Hematopoietic multipotent progenitor cell (in vitro differentiated cells): ENCODE results near the gene MANBA. TPM values are rescaled to one million over a fixed set of nuclear protein-coding genes. Genes with fewer than 3 reads are reported as not detected.

Experiments used
- DNase-seq, 3 donors: peaks; one replicate each; pipeline ENCODE4 v3.0.0-alpha.2; 2011 to 2015; ENCODE audit warnings: low read depth in 2 of 3, low spot score in 2 of 3
- small RNA-seq: library from RNA; depleted of rRNA; stranded (forward); fragments of <200 nt; gene quantifications from one replicate; pipeline ENCODE3, GENCODE V24; 2012
- total RNA-seq: library from RNA; depleted of rRNA; stranded (reverse); fragments of >200 nt; gene quantifications from one replicate; pipeline ENCODE4 v1.2.3, GENCODE V29; 2012

MANBA gene
- total RNA-seq, 1 donor: 74.6 TPM

DNA sequence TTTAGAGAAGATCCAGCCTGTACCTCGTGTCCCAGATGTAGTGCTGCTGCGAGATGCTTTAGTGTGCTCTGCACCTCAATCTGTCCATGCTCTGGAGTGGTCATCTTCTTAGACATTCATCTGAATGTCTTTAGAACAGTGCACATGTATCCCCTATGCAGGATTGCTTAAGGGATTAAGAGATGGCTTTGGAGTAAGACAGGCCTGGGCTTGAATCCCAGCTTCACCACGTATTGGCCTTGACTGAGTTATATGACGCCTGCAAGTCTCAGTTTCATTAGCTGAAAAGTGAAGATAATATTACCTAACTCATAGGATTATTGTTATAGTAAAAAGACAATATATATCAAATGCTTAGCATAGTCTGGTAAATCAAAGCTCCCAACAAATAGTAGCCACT is 161.3 kb downstream of the MANBA start:
- DNase-seq: no peak

DNA sequence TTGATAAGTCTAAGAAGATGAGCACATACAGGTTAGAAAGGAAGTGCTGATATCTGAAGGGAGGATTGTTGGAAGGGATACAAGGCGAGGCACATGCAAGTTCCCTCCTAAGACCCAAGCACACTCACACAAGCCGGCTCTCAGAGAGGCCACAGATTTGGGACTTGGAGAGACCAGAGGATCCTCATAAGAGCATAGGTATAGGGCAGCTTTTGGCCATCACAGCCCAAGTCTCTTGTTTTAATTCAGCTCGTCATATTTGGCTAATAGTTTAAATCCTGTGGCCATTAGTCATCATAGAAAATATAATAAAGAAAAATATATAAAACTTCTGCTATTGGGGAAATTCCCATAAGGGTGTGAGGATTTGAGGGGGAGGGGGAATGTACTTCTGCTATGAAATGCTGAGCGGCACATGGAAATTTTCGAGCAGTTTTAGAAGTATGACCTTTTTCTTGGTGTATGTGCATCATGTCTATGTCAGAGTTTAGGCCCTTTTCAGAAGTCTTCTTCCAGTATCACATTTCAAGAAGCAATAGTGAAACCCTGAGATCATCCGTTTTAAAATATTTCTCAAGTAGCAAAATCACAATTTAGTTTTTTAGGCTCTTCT is 161.9 kb downstream of the MANBA start:
- DNase-seq: no peak

DNA sequence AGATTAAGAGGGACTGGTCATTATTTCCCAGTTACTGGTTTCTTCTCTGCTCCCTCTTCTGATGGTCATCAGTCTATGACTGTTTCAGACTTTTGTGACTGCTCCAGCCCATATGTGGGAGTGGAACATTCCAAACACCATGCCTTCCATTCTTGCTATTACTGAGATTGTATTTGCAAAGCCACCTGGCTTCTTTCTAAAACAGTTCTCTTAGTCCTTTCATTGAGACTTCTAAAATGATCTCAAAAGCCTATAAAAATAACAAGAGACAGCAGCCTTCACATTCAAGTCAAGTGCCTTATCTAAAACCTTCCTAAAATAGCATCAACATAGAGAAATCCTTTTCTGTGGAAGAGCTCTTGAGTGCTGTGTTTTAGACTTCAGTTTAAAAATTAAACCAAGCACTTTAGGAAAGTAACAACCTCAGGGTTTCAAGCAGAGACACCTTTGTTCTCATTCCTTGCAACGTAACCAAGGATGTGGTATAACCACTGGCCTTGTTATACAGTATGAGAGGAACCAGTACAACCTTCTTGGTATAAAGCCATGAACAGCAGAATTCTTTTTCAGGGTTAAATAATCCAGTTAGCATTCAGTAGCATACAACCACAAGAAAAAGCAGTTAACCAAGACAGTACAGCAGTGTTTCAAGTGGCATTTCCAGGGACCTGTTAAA is 162.5 kb downstream of the MANBA start:
- no peak for DNase-seq

DNA sequence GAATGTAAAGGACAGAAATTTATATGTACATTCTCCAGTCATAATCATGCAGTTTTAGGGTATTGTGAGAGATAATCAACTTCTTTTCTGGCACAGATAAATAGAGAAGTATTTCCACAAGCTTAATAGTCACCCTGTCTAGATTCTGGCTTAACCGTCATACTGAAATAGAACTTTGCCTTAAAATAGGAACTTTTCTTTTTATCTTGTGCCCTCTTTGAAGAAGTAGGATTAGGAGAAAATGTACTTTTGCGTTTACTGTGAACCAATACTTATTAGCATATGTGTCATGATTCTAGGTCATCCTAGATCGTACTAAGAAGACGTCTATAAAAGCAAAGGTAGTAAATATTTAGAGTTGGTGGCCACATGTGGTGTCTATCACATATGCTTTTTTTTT is 164.2 kb downstream of the MANBA start:
- no peak for DNase-seq

DNA sequence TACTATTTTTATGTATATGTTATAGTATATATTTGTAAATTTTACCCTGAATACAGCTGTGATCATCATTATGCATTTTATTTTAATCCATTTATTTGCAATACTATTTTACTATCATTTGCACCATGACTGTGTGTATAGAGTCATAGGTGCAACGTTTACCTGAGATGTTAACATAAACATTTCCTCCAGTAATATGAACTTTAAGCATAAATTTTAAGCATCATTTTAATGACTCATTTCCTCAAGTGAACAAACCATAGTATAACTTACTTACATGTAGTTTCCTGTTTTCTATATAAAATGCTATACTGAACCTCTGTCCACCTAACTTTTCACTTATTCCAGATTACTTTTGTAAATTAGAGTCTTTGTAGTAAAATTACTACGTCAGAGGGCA is 166.8 kb downstream of the MANBA start:
- DNase-seq: no peak

DNA sequence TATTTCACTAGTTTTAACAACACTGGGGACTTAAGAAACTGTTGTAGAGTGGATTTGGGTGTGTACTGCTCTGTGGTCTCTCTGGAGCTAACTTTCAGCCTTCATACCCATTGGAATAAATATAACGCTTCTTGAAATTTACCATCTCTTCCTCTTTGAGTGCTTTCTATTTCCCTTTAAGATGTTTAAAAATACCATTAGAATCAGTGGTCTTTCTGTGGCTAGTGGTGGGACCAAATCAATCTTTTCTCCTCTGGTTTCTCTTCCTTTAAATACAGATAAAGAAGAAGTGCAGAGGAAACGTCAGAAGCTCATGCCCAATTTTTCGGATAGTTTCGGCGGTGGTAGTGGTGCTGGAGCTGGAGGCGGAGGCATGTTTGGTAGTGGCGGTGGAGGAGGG is 167.6 kb downstream of the MANBA start:
- no peak for DNase-seq

DNA sequence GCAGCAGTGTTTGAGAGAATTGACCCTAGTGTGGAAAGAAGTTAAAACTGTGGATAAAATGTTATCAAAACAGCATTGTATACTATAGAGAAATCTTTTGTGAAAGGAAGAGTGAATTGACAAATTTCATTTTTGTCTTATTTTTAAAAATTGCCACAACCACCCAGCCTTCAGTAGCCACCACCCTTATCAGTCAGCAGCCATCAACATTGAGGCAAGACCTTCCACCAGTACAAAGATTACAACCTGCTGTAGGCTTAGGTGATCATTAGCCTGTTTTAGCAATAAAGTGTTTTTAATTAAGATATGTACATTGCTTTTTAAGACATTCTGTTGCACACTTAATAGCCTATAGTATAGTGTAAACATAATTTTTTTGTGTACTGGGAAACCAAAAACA is 168.5 kb downstream of the MANBA start:
- no peak for DNase-seq

DNA sequence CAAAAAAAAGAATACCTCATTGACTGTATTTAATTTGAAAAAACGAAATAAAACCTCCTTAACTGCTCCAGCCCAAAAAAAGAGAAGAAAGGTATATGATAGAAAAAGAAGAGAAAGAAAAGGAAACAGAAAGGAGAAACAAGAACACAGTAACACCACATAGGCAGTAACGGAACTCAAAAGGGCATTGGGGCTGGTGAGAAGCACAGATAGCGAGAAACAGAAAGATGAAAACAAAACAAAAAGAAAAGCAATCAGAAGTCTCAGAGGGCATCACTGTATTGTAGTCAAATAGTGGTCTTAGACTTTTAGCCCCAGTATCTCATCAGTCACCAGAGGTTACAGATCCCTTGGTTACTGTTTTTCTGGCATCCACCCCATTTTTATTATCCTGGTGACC is 171.0 kb downstream of the MANBA start:
- no peak for DNase-seq

DNA sequence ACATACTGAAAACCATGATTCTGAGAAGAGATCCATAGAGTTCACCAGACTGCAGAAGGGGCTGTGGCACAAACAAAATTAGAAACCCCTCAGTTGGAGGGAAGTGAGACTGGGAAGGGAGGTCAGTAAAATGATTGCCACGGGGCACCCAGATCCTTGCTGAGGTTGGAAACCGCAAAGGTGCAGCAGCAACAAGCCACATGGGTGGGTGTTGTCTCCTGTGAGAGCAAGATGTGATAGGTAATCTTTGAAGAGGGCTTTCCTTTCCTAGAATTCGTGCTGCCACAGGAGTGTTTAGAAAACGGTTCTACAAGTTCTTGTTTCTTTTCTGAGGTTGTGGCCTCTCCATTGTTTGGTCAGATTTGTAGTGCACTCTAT is 174.1 kb downstream of the MANBA start:
- no peak for DNase-seq

DNA sequence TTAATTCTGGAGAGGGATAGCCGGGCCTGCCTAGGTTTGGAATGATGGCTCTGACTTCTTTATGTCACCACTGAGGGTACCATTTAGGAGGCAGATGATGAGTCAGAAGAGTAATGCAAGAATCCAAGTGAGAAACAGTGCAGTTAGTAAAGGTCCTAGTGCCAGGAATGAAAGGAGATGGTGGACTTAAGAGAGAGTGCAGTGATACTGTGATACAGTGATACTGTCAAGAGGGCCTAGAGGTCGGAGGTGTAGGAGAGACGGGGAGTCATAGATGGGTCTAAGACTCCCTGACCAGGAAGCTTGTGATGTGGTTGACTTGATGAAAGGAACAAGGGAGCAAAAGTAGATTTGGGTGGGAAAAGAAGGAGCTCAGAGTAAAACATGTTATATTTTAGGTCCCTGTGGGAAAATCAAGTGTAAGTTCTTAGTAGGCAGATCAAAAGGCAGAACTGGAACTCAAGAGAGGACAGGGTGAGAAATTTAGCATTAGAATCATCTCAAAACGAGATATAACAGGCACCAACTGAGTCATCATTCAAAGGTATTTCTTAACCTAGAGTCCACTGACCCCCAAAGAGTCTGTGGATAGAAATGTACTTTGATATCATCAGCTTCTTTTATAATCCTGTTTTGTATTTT is 174.6 kb downstream of the MANBA start:
- no peak for DNase-seq

DNA sequence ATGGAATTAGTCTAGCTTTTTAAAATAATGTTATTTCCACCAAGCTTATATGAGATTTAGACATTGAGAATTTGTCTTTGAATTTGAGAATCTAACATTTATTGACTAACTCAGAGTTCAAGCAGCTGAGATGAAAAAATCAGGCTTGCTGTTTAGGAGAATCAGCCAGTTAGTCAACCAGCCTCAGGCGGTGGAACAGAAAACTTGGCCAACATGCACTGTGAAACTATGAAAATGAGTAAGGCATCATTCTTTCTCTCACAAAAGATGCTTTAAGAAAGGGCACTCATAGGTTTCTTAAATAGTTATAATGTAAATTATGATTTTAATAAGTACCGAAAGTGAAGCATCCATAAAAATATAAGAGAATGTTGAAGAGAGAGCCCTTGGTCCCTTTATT is 175.4 kb downstream of the MANBA start:
- DNase-seq: no peak

DNA sequence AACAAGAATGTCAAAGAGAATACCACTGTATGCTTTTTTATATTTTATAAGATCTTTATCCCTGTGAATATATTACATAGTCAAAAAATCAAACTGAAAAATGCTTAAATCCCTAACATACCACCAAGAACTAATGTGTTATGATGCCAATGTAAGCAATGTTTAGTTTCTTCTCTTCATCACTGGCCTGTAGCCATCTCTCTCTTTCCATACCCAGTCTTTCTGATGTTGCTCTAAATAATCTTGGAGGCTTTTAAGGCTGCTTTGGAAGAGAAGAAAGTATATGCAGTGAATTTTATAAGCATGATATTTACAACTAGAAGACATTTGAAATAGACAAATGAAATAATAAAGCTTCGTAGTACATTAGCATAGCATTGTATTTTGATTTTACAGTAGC is 176.7 kb downstream of the MANBA start:
- DNase-seq: no peak

Small RNAs within 50 kb of the gene (small RNA-seq; reads per million reads assigned to genes)
- not detected for gene AC018797.1

Other genes with a start within 250 kb of the MANBA start
- 309 TPM for gene UBE2D3, start 66.6 kb upstream of the MANBA start, total RNA-seq
- 11.0 TPM for gene CISD2, start 108.0 kb upstream of the MANBA start, total RNA-seq